GM10248 (cell line): ENCODE data around the gene HOXB9.

Experiments
- CTCF ChIA-PET: fragments of 300-600 bp; sonication (Branson Sonifier 250); formaldehyde crosslinking; extraction: SDS; loops from one replicate; lab custom pipeline; 2021; ENCODE audit warnings: antibody characterized with exemption; lab: Yijun Ruan, JAX
- POLR2A ChIA-PET: fragments of 350-650 bp; sonication (Branson Sonifier 250); formaldehyde crosslinking; extraction: SDS; loops from one replicate; lab custom pipeline; 2020; ENCODE audit warnings: antibody characterized with exemption; lab: Yijun Ruan, JAX
- DNase-seq: peaks from one replicate; pipeline ENCODE4 v3.0.0; 2012; ENCODE audit errors: extremely low spot score
- TF ChIP-seq, protein P1 (sequence below): IDR thresholded peaks from 2 replicates; pipeline ENCODE4 v1.5.1; 2012; ENCODE audit warnings: mild to moderate bottlenecking, low read depth; ENCODE audit errors: extremely low read depth, missing control alignments, control extremely low read depth

Gene HOXB9

DNA sequence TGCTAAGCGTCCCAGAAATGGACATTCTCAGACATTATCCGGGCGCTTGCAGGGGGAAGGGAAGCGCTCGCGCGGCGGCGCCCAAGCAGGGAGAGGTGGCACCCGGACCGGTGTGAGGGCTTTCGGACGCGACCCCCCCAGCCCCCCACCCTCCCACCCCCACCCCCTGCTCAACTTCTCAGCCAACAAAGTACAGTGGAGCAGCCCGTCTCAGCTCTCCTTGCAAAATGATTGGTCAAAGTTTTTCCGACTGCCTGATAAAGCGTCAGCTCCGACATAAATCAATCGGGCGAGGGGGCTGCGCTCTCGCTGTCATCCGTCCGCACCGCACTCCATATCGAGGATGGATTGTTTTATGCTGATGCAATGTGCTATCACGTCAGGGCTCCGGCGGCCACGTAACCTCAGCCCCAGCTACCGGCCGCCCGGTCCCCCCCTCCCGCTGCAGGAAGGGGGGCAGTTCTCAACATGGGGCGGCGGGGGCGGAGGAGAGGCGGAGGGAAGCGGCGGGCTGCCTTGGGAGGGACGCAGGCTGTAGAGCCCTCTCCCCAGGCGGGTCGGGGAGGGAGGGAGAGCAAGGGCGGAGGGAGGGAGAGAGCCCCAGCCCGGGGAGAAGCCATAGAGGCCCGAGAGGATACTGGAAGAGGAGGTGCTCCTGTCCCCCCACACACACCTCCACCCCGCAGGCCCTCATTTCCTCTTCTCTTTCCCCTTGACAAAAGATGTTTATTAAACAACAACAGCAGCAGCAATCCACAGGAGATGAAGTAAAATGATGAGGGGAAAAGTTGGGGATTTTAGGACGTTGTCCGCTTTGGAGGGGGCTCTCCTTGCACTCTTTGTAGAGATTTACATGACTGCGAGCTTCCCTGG, at the start of gene HOXB9:
HOXB9 (minus strand) TSS at position 114 of the 873 bp plus-strand sequence; CDS start at position 25, 89 bp downstream.
- TF ChIP-seq, protein P1, sequence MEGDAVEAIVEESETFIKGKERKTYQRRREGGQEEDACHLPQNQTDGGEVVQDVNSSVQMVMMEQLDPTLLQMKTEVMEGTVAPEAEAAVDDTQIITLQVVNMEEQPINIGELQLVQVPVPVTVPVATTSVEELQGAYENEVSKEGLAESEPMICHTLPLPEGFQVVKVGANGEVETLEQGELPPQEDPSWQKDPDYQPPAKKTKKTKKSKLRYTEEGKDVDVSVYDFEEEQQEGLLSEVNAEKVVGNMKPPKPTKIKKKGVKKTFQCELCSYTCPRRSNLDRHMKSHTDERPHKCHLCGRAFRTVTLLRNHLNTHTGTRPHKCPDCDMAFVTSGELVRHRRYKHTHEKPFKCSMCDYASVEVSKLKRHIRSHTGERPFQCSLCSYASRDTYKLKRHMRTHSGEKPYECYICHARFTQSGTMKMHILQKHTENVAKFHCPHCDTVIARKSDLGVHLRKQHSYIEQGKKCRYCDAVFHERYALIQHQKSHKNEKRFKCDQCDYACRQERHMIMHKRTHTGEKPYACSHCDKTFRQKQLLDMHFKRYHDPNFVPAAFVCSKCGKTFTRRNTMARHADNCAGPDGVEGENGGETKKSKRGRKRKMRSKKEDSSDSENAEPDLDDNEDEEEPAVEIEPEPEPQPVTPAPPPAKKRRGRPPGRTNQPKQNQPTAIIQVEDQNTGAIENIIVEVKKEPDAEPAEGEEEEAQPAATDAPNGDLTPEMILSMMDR, result no peak
- CTCF ChIA-PET, result interaction anchor here (0.9 to 6.1 kb wide), 10 partner anchors 10 to 600 kb away, joined by 3 to 31 read pairs (median 5); partner anchors contain the start of genes HOXB3 and HOXB8
- no peak for DNase-seq
- POLR2A ChIA-PET, result no interaction called here

DNA sequence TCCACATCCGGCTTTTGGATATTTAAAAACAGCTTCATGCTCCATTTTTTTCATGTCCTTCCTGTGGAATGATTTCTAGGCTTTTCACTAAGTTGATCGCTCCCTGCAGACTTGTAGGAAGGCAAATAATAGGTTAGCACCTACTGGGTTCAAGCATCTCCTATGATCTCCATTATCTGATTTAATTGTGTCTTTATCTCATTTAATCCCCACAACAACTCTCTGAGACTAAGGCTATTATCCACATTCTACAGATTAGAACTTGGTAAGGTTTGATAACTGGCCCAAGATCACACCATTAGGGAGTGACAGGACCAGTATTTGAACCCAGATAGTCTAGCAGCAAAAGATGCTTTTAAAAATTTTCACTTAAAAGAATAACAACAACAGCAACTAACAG, 46.2 kb upstream of the HOXB9 start:
- TF ChIP-seq, protein P1, result no peak
- CTCF ChIA-PET, result interaction anchor here (0.6 to 6.6 kb wide), 32 partner anchors 8 to 364 kb away, joined by 3 to 50 read pairs (median 4); no protein-coding TSS in a partner anchor
- POLR2A ChIA-PET, result no interaction called here
- no peak for DNase-seq

DNA sequence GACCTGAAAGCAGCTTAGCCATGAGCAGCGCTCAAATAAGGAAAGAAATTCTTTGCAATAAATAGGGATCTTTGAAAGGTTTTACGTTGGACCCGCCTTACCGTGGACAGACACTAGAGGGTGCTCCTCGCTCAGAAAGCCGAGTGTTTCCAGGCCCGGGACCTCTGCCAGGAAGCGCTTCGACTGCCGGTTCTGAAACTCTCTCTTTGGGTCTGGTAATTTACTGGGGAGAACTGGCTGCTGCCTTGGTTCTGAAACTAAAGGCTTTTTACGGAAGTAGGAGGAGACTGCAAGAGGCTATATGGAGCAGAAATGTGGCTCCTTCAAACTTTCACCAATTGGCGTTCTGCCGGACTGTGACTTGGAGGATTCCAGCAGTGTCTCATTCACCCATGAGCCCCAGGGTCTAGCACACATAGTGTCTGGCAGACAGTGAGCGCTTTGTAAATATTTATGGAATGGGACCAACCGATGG, 45.6 kb upstream of the HOXB9 start:
- TF ChIP-seq, protein P1, result peak; percentile 84
- ChIA-PET POLR2A (no interaction called here), CTCF (interaction anchor here (0.6 to 6.6 kb wide), 37 partner anchors 8 to 365 kb away, joined by 3 to 50 read pairs (median 4); no protein-coding TSS in a partner anchor)
- DNase-seq, result peak; percentile 69

DNA sequence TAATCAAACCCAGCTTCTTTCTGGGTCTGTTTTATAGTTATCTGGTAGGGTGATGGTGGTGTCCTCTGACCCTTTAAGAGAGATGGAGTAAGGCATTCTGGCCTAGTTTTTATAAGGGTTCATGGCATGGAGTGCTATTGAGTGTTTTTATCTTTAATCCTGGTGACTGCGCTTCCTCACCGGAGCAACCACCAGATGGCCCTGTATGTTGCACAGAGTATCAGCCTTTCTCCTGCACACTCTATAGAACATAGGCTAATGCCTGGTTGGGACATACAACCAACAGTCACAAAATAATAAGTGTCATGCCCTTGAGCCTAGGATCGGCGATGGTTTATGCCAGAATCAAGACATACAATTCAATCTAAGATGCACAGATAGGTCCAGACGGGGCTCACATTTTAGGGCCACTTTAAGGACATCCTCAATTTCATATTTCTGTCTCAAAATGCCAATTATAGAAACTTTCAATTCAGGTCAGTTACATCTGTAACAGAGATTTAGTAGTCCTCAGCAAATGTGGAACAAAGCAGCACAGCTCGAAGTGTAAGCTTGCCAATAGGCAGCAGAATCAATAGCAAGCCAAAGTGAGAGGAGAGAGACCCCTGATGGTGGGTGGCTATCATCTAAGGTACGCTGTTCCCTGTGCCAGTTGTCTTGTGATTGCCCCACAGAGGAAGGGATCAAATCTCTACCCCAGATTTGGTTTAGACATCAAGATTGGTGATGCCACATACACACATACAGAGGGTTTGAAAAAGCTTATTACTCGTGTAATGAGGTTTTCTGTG, 37.2 kb upstream of the HOXB9 start:
- CTCF ChIA-PET, result interaction anchor here (0.7 to 2.5 kb wide), 6 partner anchors 8 to 216 kb away, joined by 3 to 7 read pairs (median 4); no protein-coding TSS in a partner anchor
- DNase-seq, result no peak
- POLR2A ChIA-PET, result no interaction called here
- TF ChIP-seq, protein P1, result no peak

DNA sequence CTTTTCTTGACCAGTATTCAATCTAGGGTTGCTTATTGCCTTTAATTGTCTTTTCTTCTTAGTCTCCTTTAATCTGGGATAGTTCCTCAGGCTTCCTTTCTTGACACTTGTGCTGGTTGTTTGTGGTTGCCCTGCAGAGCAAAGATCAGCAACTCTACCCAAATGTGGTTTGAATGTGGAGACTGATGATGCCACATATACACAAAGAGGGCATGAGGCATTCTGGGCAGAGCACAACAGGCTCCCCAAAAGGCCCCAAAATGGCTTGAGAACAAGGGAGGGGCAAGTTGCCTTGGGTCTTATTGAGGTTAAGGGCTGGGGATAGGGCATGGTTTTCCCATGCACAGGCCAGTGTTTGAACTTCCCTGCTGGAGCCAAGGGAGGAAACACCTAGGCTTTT, 29.8 kb upstream of the HOXB9 start:
- POLR2A ChIA-PET, result no interaction called here
- CTCF ChIA-PET, result interaction anchor here (0.8 to 2.0 kb wide), 3 partner anchors 16 to 68 kb away, joined by 4 to 9 read pairs (median 5); no protein-coding TSS in a partner anchor
- TF ChIP-seq, protein P1, result no peak
- DNase-seq, result no peak

DNA sequence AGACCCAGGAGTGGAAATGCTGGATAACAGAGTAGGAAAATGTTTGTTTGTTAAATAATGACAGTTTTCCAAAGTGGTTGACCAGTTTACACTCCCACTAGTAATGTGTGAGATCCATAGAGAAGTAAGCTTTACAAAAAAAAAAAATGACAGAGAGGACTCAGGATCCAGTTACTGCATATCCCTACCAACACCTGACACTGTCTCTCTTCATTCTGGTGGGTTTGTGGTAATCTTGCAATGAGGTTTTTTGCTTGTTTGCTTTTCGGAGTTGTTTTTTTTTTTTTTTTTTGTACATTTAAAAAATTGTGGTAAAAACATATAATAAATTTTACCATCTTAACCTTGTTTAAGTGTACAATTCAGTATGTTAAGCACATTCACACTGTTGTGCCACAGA, 23.6 kb upstream of the HOXB9 start:
- DNase-seq, result no peak
- CTCF ChIA-PET, result interaction anchor here (1.2 to 5.6 kb wide), 3 partner anchors 9 to 22 kb away, joined by 4 to 25 read pairs (median 5); no protein-coding TSS in a partner anchor
- TF ChIP-seq, protein P1, result no peak
- POLR2A ChIA-PET, result no interaction called here
